Fibroblast of lung (primary cell): ENCODE results near the gene ZNF219. TPM values are rescaled to one million over a fixed set of nuclear protein-coding genes. Genes with fewer than 3 reads are reported as not detected.

Experiments used
- DNase-seq, 2 donors: peaks; one replicate each; pipeline versions ENCODE4 v3.0.0 to v3.0.0-alpha.2; 2010; ENCODE audit warnings: low read depth in 2 of 2
- H2AFZ ChIP-seq: 2 replicates; pipeline ENCODE4 v1.5.1; 2012; ENCODE audit warnings: low read length, control low read depth, inconsistent platforms
- H3K27ac ChIP-seq: 2 replicates; pipeline ENCODE4 v1.5.1; 2011; ENCODE audit warnings: low read length, control low read depth; ENCODE audit not compliant: insufficient read depth
- H3K27me3 ChIP-seq: 2 replicates; pipeline ENCODE4 v1.5.1; 2011; ENCODE audit warnings: mild to moderate bottlenecking, low read length; ENCODE audit not compliant: control insufficient read depth, insufficient read depth
- H3K36me3 ChIP-seq: 2 replicates; pipeline ENCODE4 v1.5.1; 2011; ENCODE audit warnings: low read length; ENCODE audit not compliant: control insufficient read depth, insufficient read depth
- H3K4me1 ChIP-seq: 2 replicates; pipeline ENCODE4 v1.5.1; 2011; ENCODE audit warnings: low read length; ENCODE audit not compliant: control insufficient read depth, insufficient read depth; ENCODE audit errors: extremely low read depth
- H3K4me2 ChIP-seq: 2 replicates; pipeline ENCODE4 v1.5.1; 2011; ENCODE audit warnings: low read length, control low read depth; ENCODE audit not compliant: insufficient read depth; ENCODE audit errors: extremely low read depth
- H3K4me3 ChIP-seq, 4 experiments: fragments of 200-600 bp in 1 of 4; sonication (generic) in 1 of 4; replicated peaks in 1 of 4; 2 replicates each; pipeline ENCODE4 v1.5.1; 2011 to 2016; ENCODE audit warnings: low read length in 4 of 4, low read depth in 3 of 4, mild to moderate bottlenecking in 3 of 4, control low read depth in 2 of 4, inconsistent platforms in 1 of 4, mixed read lengths in 1 of 4; ENCODE audit not compliant: insufficient read depth in 1 of 4; ENCODE audit errors: control extremely low read depth in 1 of 4
- H3K79me2 ChIP-seq: 2 replicates; pipeline ENCODE4 v1.5.1; 2012; ENCODE audit warnings: mild to moderate bottlenecking, low read length, inconsistent platforms; ENCODE audit not compliant: control insufficient read depth, insufficient read depth
- H3K9ac ChIP-seq: 2 replicates; pipeline ENCODE4 v1.5.1; 2011; ENCODE audit warnings: mild to moderate bottlenecking, low read length, control low read depth; ENCODE audit not compliant: insufficient read depth
- H3K9me3 ChIP-seq: 2 replicates; pipeline ENCODE4 v1.5.1; 2012; ENCODE audit warnings: low read depth, low read length; ENCODE audit not compliant: control insufficient read depth, insufficient read depth
- H4K20me1 ChIP-seq: 2 replicates; pipeline ENCODE4 v1.5.1; 2011; ENCODE audit warnings: low read length; ENCODE audit not compliant: control insufficient read depth, insufficient read depth; ENCODE audit errors: extremely low read depth
- EZH2 ChIP-seq: IDR thresholded peaks from 2 replicates; pipeline ENCODE4 v1.5.1; 2012; ENCODE audit warnings: low read length, control low read depth, mild to moderate bottlenecking; ENCODE audit errors: missing control alignments
- polyA plus RNA-seq, 2 donors: library from polyadenylated mRNA; depleted of rRNA in 1 of 2; stranded (reverse) in 1 of 2; unstranded in 1 of 2; fragments of >200 nt; gene quantifications; 2 replicates each; pipeline ENCODE4 v1.2.1, GENCODE V29; 2011 to 2012; ENCODE audit warnings: missing spikeins in 1 of 2
- total RNA-seq: library from RNA; depleted of rRNA; stranded (reverse); fragments of >200 nt; gene quantifications from 2 replicates; pipeline ENCODE4 v1.2.1, GENCODE V29; 2014
- TF ChIP-seq, protein P1 (sequence below), 2 donors: IDR thresholded peaks in 1 of 2; conservative IDR thresholded peaks in 1 of 2; 1 replicate in 1 of 2; 2 replicates in 1 of 2; pipeline ENCODE4 v1.5.1; 2011 to 2012; ENCODE audit warnings: low read length in 2 of 2, control low read depth in 1 of 2, inconsistent platforms in 1 of 2, low read depth in 1 of 2, mild to moderate bottlenecking in 1 of 2

ZNF219 gene
- total and polyA plus RNA-seq, 2 donors (not counting 1 experiment from before 2014, with no cell fraction given) = 2.2 to 4.6 TPM

DNA sequence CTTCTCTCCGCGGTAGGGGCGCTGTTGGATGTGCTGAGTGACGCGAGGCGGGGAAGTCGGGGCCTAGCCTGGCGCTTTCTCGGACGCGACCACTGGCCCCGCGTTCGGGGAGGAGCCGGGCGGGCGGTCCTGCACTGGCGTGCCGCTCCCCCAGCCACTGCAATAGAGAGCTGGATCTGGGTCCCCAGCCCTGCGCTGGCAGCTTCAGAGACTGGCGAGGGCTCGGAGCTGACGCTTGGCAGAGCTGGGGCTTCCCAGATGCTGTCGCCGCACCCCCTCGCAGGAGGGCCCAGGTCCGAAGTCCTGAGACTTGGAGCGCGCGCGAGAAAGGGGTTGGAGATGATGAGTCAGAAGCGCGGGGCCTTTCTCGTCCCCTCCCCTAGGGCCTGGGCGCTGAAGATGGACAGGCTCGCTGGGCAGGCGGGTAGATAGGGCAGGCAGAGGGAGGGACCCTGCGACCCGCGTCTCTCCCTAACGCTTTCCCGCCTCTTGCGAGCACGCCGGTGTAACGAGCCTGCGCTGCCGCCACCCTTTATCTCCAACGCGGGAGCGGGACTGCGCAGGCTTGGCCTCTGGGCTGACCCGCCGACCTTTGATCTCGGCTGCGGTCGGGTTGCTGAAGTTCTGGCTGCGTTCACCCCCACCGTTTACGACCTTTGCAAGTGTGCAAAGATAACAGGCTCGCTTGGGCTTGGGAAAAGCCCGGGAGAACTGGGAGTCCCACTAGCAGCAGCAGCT, 5.4 kb upstream of the ZNF219 start:
- H3K9me3 ChIP-seq = no peaks in the 10 kb centered on the region

DNA sequence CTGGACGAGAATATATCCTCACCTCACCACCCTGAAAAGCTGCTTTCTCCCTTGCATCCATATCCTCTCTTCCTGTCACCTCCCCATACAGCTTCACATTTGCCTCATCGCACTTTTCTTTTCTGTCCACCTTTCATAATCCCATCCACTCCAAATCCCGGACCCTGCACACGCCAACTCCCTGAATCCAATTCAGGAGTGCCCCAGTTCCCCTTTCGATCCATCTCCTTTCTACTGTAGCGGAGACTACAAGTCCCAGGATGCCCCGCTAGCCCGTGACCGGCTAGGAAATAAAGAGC, 4.9 kb upstream of the ZNF219 start:
- peaks cover 17% of the 10 kb centered on the region for H3K4me1 ChIP-seq
- peak overlapping the region; percentile 22 to 80 (median 74) for H3K4me3 ChIP-seq
- DNase-seq = no peak
- H3K9me3 ChIP-seq = no peaks in the 10 kb centered on the region
- H3K36me3 ChIP-seq = no peaks in the 10 kb centered on the region
- TF ChIP-seq EZH2 = no peak
- TF ChIP-seq, protein P1, sequence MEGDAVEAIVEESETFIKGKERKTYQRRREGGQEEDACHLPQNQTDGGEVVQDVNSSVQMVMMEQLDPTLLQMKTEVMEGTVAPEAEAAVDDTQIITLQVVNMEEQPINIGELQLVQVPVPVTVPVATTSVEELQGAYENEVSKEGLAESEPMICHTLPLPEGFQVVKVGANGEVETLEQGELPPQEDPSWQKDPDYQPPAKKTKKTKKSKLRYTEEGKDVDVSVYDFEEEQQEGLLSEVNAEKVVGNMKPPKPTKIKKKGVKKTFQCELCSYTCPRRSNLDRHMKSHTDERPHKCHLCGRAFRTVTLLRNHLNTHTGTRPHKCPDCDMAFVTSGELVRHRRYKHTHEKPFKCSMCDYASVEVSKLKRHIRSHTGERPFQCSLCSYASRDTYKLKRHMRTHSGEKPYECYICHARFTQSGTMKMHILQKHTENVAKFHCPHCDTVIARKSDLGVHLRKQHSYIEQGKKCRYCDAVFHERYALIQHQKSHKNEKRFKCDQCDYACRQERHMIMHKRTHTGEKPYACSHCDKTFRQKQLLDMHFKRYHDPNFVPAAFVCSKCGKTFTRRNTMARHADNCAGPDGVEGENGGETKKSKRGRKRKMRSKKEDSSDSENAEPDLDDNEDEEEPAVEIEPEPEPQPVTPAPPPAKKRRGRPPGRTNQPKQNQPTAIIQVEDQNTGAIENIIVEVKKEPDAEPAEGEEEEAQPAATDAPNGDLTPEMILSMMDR (conservative IDR thresholded peaks at IDR 0.05 in 1 of 2, IDR thresholded peaks at IDR 0.05 in 1 of 2; ENCODE audit: low read depth in 1 of 2, low read length in 2 of 2) = peak in 1 of 2 donors; percentile 68
- peak overlapping the region; percentile 95 for H3K4me2 ChIP-seq
- H3K79me2 ChIP-seq = no peaks in the 10 kb centered on the region
- H3K27me3 ChIP-seq = no peaks in the 10 kb centered on the region
- H2AFZ ChIP-seq = peak overlapping the region; percentile 25
- H3K27ac ChIP-seq = peak overlapping the region; percentile 98
- peak overlapping the region; percentile 99 for H3K9ac ChIP-seq
- no peaks in the 10 kb centered on the region for H4K20me1 ChIP-seq

More for the DNA sequence above, 5.4 kb upstream of the ZNF219 start:
- TF ChIP-seq, protein P1 (conservative IDR thresholded peaks at IDR 0.05 in 1 of 2, IDR thresholded peaks at IDR 0.05 in 1 of 2; ENCODE audit: low read depth in 1 of 2, low read length in 2 of 2) = peak in 1 of 2 donors; percentile 76
- no peak for TF ChIP-seq EZH2
- peak overlapping the region; percentile 98 for H3K27ac ChIP-seq
- H3K27me3 ChIP-seq = no peaks in the 10 kb centered on the region
- no peaks in the 10 kb centered on the region for H3K79me2 ChIP-seq
- H3K9ac ChIP-seq = peak overlapping the region; percentile 99
- DNase-seq = peak; percentile 96
- peak overlapping the region; percentile 95 for H3K4me2 ChIP-seq
- peaks cover 17% of the 10 kb centered on the region for H3K4me1 ChIP-seq
- H3K4me3 ChIP-seq = peak overlapping the region; percentile 69 to 80 (median 76)
- no peaks in the 10 kb centered on the region for H3K36me3 ChIP-seq
- peak overlapping the region; percentile 91 for H2AFZ ChIP-seq
- no peaks in the 10 kb centered on the region for H4K20me1 ChIP-seq

DNA sequence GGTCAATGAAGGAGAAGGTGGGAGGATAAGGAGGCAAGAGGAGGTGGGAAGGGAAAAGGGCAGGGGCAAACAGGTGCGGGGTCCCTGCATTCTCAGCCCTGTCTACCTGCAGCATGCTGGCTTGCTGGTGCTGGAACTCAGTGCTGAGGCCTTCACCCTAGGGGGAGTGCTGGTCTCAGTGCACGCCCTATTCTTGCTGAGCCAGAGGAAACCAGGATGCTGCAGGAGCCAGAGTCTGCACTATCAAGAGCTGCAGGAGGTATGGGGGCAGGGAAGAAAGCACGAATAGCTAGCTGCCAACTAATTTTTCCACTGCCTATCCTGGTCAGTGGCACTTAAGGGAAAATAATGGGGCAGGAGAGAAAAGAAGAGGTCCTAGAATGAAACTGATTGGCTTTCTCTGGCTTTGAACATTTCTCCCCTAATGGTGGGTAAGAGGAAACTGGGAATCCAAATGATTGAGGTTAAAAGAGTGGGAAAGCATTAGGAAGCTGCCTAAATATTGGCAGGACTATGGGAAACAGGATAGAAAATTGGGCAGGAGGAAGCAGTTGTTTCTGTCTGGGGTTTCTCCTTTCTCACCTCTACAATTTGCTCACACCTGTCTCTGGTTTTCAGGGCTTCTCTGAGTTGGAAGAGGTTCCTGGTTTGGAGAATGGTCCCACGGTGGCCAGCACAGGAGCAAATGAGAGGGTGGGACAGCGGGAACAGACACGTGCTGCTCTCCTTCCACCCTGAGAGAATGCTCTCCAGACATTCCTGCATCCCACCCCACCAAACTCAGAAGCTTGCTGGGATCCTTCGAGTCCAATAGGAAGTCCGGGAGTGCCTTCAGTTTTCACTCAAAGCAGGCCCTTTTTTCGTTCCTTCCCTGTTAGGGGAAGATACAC, 4.3 kb upstream of the ZNF219 start:
- Histone ChIP-seq H3K4me1 (peaks cover 17% of the 10 kb centered on the region), H3K79me2 (no peaks in the 10 kb centered on the region), H3K4me3 (peak overlapping the region; percentile 22 to 80 (median 74)), H3K9ac (no peak overlapping the region), H2AFZ (peak overlapping the region; percentile 25), H3K4me2 (peak overlapping the region; percentile 95), H3K27ac (no peak overlapping the region), H3K36me3 (no peaks in the 10 kb centered on the region), H3K9me3 (no peaks in the 10 kb centered on the region), H4K20me1 (no peaks in the 10 kb centered on the region), H3K27me3 (no peaks in the 10 kb centered on the region)
- TF ChIP-seq, protein P1 (conservative IDR thresholded peaks at IDR 0.05 in 1 of 2, IDR thresholded peaks at IDR 0.05 in 1 of 2; ENCODE audit: low read depth in 1 of 2, low read length in 2 of 2) = no peak
- TF ChIP-seq EZH2 = no peak
- no peak for DNase-seq
